ENCODE results near the gene GGA2.
"Not testable (repeated sequence)": the region's sequence is repeated elsewhere in the genome, so short reads cannot be mapped to it uniquely, and the experiment has no call there.

GGA2 gene, protein sequence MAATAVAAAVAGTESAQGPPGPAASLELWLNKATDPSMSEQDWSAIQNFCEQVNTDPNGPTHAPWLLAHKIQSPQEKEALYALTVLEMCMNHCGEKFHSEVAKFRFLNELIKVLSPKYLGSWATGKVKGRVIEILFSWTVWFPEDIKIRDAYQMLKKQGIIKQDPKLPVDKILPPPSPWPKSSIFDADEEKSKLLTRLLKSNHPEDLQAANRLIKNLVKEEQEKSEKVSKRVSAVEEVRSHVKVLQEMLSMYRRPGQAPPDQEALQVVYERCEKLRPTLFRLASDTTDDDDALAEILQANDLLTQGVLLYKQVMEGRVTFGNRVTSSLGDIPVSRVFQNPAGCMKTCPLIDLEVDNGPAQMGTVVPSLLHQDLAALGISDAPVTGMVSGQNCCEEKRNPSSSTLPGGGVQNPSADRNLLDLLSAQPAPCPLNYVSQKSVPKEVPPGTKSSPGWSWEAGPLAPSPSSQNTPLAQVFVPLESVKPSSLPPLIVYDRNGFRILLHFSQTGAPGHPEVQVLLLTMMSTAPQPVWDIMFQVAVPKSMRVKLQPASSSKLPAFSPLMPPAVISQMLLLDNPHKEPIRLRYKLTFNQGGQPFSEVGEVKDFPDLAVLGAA

GRCh38 chr16:23510164-23510914, at the start of gene GGA2:
Gene GGA2, minus strand, starts transcription at chr16:23510494. Its CDS starts 83 bp downstream, at chr16:23510411.
- peak; percentile 92 for DNase-seq

GRCh38 chr16:23557779-23558702, 47.7 kb upstream of the GGA2 start:
- DNase-seq, result peak; percentile 69

DNA sequence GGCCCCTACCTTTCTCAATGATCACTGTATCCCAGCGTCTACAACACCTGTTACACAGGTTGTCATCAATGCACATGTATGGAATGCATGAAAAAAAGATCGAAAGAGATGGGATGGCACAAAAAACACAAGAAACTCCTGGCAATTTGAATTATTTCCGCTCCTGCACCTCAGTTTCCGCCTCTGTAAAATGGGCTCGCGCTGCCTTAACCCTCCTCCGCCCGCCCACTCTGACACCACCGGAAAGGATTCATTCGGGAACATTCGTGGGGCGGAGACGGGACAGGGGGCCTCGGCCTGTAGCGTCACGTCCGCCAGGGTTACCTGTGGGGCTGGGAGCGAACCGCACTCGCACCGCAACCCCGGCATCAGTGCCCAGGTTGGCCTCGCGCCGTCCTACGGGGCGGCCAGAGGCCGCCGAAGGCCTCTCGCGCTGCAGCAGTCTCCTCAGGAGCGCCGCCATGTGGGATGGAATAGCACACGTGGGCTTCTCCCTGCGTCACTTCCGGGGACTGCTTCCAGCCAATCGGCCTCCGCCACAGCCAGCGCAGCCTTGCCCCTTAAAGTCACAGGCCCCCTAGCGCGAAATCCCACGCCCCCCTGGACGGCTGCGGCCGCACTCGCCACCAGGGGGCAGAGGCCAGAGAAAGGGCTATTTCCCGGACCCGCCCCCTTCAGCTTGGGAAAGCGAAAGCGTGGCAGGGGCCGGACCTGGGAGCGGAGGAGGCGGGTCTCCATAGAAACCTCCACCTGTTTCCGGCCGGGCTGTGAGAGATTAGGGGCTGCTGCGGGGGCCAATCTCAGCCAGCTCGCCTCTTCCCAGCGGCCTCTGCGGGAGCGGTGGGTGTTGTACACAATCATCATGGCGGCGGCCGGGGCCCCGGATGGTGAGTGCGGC, 46.8 kb upstream of the GGA2 start, which contains the start of the genes EARS2 and UBFD1:
Gene EARS2, minus strand, starts transcription at position 470 of the 898 bp plus-strand sequence. Its CDS starts 7 bp downstream, at position 463.
Gene UBFD1, plus strand, starts transcription at position 847 of the 898 bp plus-strand sequence. Its CDS starts 16 bp downstream, at position 863.
- peak; percentile 99 for DNase-seq

- DNase-seq, result no peak
Measured at GRCh38 chr16:23554536-23554935, 44.2 kb upstream of the GGA2 start.

DNA sequence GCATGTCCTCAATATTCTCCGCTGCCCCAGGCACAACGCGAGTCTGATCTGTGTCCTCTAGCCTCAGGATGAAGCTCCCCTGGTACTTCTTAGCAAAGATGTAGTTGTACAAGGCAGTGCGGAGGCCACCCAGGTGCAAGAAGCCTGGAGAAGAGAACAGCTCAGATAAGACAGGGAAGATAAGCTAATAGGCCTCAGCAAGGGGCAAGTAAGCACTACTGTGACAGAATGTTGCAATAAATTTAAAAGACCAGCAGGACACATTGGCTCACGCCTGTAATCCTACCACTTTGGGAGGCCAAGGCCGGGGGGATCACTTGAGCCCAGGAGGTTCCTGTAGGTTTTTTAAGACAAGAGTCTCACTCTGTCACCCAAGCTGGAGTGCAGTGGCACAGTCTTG, 41.9 kb upstream of the GGA2 start:
- DNase-seq, result no peak

DNA sequence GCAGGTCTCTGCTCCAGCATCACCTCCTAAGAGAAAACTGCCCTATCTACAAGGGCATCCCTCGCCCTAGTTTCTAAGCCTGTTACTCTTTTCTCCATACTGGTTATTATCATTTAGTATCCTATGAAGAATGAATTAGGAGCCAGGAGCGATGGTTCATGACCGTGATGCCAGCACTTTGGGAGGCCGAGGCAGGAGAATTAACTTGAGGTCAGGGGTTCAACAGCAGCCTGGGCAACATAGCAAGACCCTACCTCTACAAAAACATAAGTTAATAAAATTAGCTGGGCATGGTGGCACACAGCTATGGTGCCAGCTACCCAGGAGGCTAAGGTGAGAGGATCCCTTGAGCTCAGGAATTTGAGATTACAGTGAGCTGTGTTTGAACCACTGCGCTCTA, 39.6 kb upstream of the GGA2 start:
- DNase-seq, result no peak

- no peak for DNase-seq
Measured at GRCh38 chr16:23544436-23544835, 34.1 kb upstream of the GGA2 start.

DNA sequence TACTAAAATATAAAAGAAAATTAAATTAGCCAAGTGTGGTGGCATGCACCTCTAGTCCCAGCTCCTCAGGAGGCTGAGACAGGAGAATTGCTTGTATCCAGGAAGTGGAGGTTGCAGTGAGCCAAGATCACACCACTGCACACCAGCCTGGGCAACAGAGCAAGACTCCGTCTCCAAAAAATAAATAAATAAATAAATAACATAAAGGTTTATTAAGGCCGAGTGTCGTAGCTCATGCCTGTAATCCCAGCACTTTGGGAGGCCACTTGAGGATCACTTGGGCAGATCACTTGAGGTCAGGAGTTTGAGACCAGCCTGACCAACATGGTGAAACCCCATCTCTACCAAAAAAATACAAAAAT, 30.5 kb upstream of the GGA2 start:
- DNase-seq, result not testable (repeated sequence)

- DNase-seq, result no peak
Measured at GRCh38 chr16:23539984-23540816, 29.9 kb upstream of the GGA2 start.

DNA sequence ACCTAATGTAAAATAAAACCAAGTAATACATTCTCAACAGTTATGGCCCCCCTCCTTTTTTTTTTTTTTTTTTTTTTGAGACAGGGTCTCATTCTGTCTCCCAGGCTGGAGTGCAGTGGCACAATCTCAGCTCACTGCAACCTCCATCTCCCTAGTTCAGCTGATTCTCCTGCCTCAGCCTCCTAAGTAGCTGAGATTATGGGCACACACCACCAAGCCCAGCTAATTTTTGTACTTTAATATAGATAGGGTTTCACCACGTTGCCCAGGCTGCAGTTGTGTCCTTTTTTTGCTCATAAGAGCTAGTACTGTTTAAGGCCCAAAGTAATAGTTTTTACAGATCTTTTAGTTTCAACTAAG, 28.6 kb upstream of the GGA2 start:
- DNase-seq, result no peak

GRCh38 chr16:23537390-23537789, 27.1 kb upstream of the GGA2 start:
- no peak for DNase-seq

DNA sequence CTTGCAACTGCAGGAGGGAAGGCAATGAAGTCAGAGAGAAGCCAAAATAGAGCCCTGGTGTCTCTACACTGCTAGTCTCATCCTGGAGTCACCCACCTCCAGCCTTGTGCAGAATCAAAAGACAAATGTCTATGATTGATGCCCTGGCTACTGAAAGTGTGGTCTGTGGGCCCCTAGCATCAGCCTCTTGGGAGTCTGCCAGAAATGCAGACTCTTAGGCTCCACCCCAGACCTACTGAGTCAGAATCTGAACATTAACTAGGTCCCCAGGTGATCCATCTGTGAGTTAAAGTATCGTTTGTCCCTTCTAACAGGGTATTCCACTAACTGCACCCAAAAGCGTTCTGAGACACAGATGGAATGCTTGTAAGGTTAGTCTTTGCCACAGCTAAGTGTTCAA, 25.6 kb upstream of the GGA2 start:
- DNase-seq, result no peak

DNA sequence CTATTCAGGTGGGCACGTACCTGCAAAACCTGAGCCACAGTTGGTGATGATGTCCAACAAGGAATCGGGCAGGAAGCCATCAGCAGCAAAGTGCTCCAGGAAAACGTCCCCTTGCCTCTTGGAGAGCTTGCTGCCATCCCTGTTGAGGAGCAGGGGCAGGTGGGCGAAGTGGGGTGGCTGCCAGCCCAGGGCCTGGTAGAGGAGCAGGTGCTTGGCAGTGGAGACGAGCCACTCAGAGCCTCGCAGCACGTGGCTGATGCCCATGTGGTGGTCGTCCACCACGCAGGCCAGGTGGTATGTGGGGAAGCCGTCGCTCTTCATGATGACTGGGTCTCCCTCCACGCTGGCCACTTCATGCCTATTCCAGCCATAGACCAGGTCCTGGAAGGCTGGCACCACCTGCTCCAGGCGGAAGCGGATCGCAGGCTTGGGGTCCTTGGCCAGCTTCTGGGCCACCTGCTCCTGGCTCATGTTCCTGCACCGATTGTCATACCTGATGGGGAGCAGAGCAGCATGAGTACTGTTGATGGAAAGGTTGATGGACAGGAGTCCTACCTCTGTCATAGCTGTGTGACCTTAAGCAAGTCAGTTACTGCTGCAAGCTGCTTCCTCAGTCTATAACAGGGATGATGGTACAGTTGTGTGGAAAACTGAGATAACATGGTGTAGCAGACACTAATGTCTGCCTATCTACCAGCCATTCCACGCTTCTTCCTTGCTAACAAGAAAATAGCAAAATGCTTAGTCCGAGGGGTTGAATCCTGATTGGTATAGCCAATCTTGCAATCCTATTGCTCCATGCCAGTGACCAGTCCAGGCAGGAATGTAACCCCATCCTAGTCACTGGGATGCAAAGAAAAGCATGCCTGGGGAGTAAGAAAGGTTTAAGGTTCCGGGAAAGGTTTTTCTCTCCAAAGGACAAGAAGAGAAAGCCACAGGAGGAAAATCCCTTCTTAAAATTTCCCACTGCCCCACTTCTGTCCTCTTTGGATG, 24.9 kb upstream of the GGA2 start:
- no peak for DNase-seq

- no peak for DNase-seq
Measured at GRCh38 chr16:23532448-23532847, 22.2 kb upstream of the GGA2 start.

DNA sequence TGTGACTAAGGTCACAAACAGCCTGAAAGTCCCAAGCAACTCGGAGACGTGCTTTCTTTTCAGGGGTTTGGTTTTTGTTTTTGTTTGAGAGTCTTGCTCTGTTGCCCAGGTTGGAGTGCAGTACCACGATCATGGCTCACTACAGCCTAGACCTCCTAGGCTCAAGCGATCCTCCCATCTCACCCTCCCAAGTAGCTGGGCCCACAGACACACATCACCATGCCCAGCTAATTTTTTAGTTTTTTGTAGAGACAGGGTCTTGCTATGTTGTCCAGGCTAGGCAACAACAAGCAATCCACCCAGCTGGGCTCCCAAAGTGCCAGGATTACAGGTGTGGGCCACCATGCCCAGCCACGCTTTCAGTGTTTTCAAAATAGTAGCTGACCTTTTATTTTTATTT, 19.8 kb upstream of the GGA2 start:
- DNase-seq, result no peak

- DNase-seq, result no peak
Measured at GRCh38 chr16:23528644-23529310, 18.5 kb upstream of the GGA2 start.

DNA sequence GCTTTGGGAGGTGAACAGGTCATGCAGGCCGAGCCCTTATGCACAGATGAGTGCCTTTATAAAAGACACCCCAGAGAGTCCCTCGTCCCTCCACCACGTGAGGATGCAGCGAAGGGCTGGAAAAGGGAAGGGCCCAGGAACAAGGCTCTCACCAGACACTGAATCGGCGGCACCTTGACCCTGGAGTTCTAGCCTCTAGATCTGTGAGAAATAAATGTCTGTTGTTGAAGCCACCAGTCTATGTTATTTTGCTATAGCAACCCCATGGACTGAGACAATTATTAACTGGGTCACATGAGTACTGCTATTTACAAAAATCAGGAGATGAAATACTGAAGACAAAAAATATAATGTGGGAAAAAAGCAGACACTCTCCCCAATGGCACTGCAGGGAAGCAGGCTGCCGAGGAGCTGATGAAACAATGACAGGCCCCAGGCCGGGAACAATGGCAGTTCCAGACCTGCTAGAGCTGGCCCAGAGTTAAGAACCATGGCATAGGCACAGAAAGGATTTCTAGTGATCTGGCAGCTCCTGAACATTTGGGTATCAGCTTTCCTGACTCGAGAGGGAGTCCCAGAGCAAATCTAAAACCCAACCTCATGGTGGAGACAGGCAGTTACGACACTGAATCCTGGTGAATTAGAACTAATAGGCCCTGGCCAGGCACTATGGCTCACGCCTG, 17.8 kb upstream of the GGA2 start:
- DNase-seq, result no peak

DNA sequence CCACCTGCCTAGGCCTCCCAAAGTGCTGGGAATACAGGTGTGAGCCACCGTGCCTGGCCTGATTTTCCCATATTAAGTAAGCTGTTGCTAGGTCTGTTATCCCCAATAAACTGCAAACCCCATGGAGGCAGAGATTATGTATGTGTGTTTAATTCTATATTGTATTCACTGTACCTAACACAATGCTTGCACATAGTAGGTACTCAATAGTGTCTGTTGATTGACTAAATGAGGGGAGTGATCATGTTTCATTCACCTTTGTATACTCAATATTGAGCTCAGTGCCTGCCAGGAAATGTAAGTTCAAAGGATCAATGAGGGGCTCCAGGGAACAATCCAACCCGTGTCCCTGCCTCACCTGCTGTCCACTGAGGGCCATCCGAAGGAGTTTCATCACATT, 14.6 kb upstream of the GGA2 start:
- DNase-seq, result no peak
